ENCODE results near the gene CAMTA1.

Gene CAMTA1

GRCh38 chr1:7383671-7384520 is 598.6 kb downstream of the CAMTA1 start:
- DNase-seq, result no peak

GRCh38 chr1:7384679-7385078 is 599.4 kb downstream of the CAMTA1 start:
- no peak for DNase-seq

GRCh38 chr1:7385471-7386225 is 600.4 kb downstream of the CAMTA1 start:
- no peak for DNase-seq

- no peak for DNase-seq
Measured at GRCh38 chr1:7386226-7387052, 601.2 kb downstream of the CAMTA1 start.

- no peak for DNase-seq
Measured at GRCh38 chr1:7387053-7387927, 602.0 kb downstream of the CAMTA1 start.

- DNase-seq, result no peak
Measured at GRCh38 chr1:7388141-7388487, 602.9 kb downstream of the CAMTA1 start.

- no peak for DNase-seq
Measured at GRCh38 chr1:7388488-7389185, 603.4 kb downstream of the CAMTA1 start.

- no peak for DNase-seq
Measured at GRCh38 chr1:7389201-7389905, 604.1 kb downstream of the CAMTA1 start.

GRCh38 chr1:7389906-7390603 is 604.8 kb downstream of the CAMTA1 start:
- no peak for DNase-seq

- no peak for DNase-seq
Measured at GRCh38 chr1:7390604-7391000, 605.3 kb downstream of the CAMTA1 start.

- DNase-seq, result no peak
Measured at GRCh38 chr1:7393136-7393535, 607.9 kb downstream of the CAMTA1 start.

- no peak for DNase-seq
Measured at GRCh38 chr1:7395251-7395650, 610.0 kb downstream of the CAMTA1 start.

- DNase-seq, result no peak
Measured at GRCh38 chr1:7398982-7399381, 613.7 kb downstream of the CAMTA1 start.

GRCh38 chr1:7399514-7400125 is 614.4 kb downstream of the CAMTA1 start:
- no peak for DNase-seq

- DNase-seq, result no peak
Measured at GRCh38 chr1:7400566-7400965, 615.3 kb downstream of the CAMTA1 start.

GRCh38 chr1:7401814-7402547 is 616.7 kb downstream of the CAMTA1 start:
- no peak for DNase-seq

GRCh38 chr1:7402548-7402850 is 617.2 kb downstream of the CAMTA1 start:
- DNase-seq, result no peak

- no peak for DNase-seq
Measured at GRCh38 chr1:7403265-7404045, 618.2 kb downstream of the CAMTA1 start.
